NT2/D1 (cell line): ENCODE results near the gene GSE1.

Experiments used
- DNase-seq: peaks from one replicate; pipeline ENCODE4 v3.0.0-alpha.2; 2011; ENCODE audit warnings: low read depth, low spot score
- H3K27me3 ChIP-seq: 2 replicates; pipeline ENCODE4 v1.6.0; 2011; ENCODE audit warnings: mild to moderate bottlenecking; ENCODE audit not compliant: insufficient read length, insufficient read depth
- H3K36me3 ChIP-seq: 2 replicates; pipeline ENCODE4 v1.6.1; 2011; ENCODE audit warnings: mild to moderate bottlenecking, low read length, mixed read lengths; ENCODE audit not compliant: insufficient read depth, insufficient read length
- H3K4me1 ChIP-seq: 2 replicates; pipeline ENCODE4 v1.5.1; 2011; ENCODE audit not compliant: insufficient read depth, insufficient read length
- H3K4me3 ChIP-seq: 2 replicates; pipeline ENCODE4 v1.5.1; 2011; ENCODE audit warnings: low read depth; ENCODE audit not compliant: insufficient read length
- H3K9ac ChIP-seq: 2 replicates; pipeline ENCODE4 v1.6.0; 2011; ENCODE audit warnings: low read depth; ENCODE audit not compliant: insufficient read length
- H3K9me3 ChIP-seq: 2 replicates; pipeline ENCODE4 v1.5.1; 2011; ENCODE audit warnings: mild to moderate bottlenecking, low read length; ENCODE audit not compliant: insufficient read depth
- SUZ12 ChIP-seq: IDR thresholded peaks from 2 replicates; pipeline ENCODE4 v1.6.1; 2011; ENCODE audit not compliant: insufficient read length, insufficient read depth; ENCODE audit errors: extremely low read depth
- YY1 ChIP-seq: IDR thresholded peaks from 2 replicates; pipeline ENCODE4 v1.6.1; 2011; ENCODE audit not compliant: insufficient read length, insufficient read depth
- ZNF274 ChIP-seq: IDR thresholded peaks from 2 replicates; pipeline ENCODE4 v1.6.1; 2011; ENCODE audit warnings: mild to moderate bottlenecking, low read depth, low read length

GSE1 gene

GRCh38 chr16:85627526-85628264 lies 14.6 kb downstream of the GSE1 start:
- peaks cover 26% of the 10 kb centered on the region for H3K36me3 ChIP-seq
- H3K4me3 ChIP-seq: no peak overlapping the region
- no peaks in the 10 kb centered on the region for H3K27me3 ChIP-seq
- H3K9me3 ChIP-seq: peaks cover 15% of the 10 kb centered on the region; the same call in 1 of the 2 replicates
- DNase-seq: no peak
- peaks cover 32% of the 10 kb centered on the region for H3K4me1 ChIP-seq
- H3K9ac ChIP-seq: no peak overlapping the region
- TF ChIP-seq SUZ12 (no peak), YY1 (no peak), ZNF274 (no peak)

GRCh38 chr16:85628265-85628556 lies 15.1 kb downstream of the GSE1 start:
- H3K36me3 ChIP-seq: peaks cover 27% of the 10 kb centered on the region

DNA sequence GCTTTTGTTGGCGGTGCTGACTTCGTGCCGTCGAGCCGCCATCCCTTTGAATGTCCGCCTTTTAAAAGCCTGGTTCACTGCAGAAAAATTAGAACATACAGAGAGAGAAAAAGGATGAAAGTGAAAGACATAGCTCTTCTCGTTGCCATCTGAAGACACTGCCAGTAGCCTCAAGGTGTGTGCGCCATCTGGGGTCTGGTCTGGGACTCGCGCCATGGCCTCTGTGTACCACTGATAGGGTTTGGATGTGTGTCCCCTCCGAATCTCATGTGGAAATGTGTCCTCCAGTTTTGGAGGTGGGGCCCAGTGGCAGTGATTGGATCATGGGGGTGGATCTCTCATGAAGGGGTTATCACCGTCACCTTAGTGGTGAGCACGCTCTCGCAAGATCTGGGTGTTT lies 15.5 kb downstream of the GSE1 start:
- H3K9me3 ChIP-seq: peaks cover 15% of the 10 kb centered on the region; the same call in 1 of the 2 replicates
- H3K4me3 ChIP-seq: no peak overlapping the region
- no peak overlapping the region for H3K9ac ChIP-seq
- no peak for TF ChIP-seq ZNF274
- TF ChIP-seq SUZ12: no peak
- no peak for TF ChIP-seq YY1
- no peak for DNase-seq
- H3K27me3 ChIP-seq: no peaks in the 10 kb centered on the region
- H3K36me3 ChIP-seq: peaks cover 31% of the 10 kb centered on the region
- peaks cover 30% of the 10 kb centered on the region for H3K4me1 ChIP-seq

More at GRCh38 chr16:85628265-85628556, 15.1 kb downstream of the GSE1 start:
- H3K27me3 ChIP-seq: no peaks in the 10 kb centered on the region
- H3K9ac ChIP-seq: no peak overlapping the region
- peaks cover 32% of the 10 kb centered on the region for H3K4me1 ChIP-seq
- no peak overlapping the region for H3K4me3 ChIP-seq
- TF ChIP-seq SUZ12: no peak
- TF ChIP-seq ZNF274: no peak
- no peak for TF ChIP-seq YY1
- peaks cover 15% of the 10 kb centered on the region; the same call in 1 of the 2 replicates for H3K9me3 ChIP-seq
- no peak for DNase-seq

GRCh38 chr16:85629326-85629725 lies 16.2 kb downstream of the GSE1 start:
- Histone ChIP-seq H3K36me3 (peaks cover 38% of the 10 kb centered on the region), H3K4me1 (peaks cover 28% of the 10 kb centered on the region), H3K9ac (no peak overlapping the region), H3K4me3 (no peak overlapping the region), H3K9me3 (peaks cover 15% of the 10 kb centered on the region; the same call in 1 of the 2 replicates), H3K27me3 (no peaks in the 10 kb centered on the region)
- no peak for TF ChIP-seq ZNF274
- TF ChIP-seq YY1: no peak
- TF ChIP-seq SUZ12: no peak
- no peak for DNase-seq

DNA sequence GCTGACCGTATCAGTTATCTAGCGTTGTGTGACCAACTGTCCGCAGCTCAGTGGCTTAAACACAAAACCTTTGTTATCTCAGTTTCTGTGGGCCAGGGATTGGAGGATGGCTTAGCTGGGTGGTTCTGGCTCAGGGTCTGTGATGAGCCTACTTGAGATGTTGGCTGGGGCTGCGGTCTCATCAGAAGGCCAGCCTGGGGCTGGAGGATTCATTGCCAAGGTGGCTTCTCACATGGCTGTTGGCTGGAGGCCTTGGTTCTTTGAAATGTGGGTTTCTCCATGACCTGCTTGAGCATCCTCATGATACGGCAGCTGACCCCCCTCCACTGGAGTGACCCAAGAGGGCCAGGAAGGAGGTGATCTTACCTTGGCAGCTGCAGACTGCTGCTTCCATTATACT lies 16.7 kb downstream of the GSE1 start:
- H3K9me3 ChIP-seq: peaks cover 15% of the 10 kb centered on the region; the same call in 1 of the 2 replicates
- TF ChIP-seq ZNF274 (no peak), YY1 (no peak), SUZ12 (no peak)
- peaks cover 41% of the 10 kb centered on the region for H3K36me3 ChIP-seq
- no peak for DNase-seq
- peaks cover 26% of the 10 kb centered on the region for H3K4me1 ChIP-seq
- H3K9ac ChIP-seq: no peak overlapping the region
- no peak overlapping the region for H3K4me3 ChIP-seq
- no peaks in the 10 kb centered on the region for H3K27me3 ChIP-seq

DNA sequence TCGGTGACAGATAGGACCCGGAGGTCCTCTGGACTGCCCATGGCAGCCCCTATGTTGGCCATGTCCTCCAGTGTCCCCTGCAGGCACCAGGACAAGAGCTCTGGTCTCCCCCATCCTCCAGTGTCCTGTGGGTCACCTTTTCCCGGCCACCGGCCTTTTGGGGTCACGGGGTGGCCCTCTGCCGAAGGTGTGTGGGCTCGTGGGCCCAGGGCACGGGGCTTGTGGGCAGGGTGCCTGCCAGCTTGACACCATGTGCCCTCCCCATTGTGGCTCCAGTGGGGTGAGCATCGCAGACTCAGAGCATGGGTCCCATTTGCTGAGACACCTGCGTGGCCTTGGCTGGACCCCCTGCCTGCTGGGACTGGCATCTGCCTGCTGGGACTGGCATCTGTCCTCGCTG lies 18.1 kb downstream of the GSE1 start:
- H3K4me1 ChIP-seq: peaks cover 23% of the 10 kb centered on the region
- no peak overlapping the region for H3K9ac ChIP-seq
- TF ChIP-seq YY1 (no peak), SUZ12 (no peak), ZNF274 (no peak)
- H3K4me3 ChIP-seq: no peak overlapping the region
- peaks cover 46% of the 10 kb centered on the region for H3K36me3 ChIP-seq
- no peak for DNase-seq
- H3K27me3 ChIP-seq: no peaks in the 10 kb centered on the region
- peaks cover 15% of the 10 kb centered on the region; the same call in 1 of the 2 replicates for H3K9me3 ChIP-seq

- Histone ChIP-seq H3K4me3 (no peak overlapping the region), H3K4me1 (peaks cover 23% of the 10 kb centered on the region), H3K27me3 (no peaks in the 10 kb centered on the region), H3K9me3 (peaks cover 15% of the 10 kb centered on the region; the same call in 1 of the 2 replicates), H3K36me3 (peaks cover 51% of the 10 kb centered on the region), H3K9ac (no peak overlapping the region)
- TF ChIP-seq YY1 (no peak), SUZ12 (no peak), ZNF274 (no peak)
- no peak for DNase-seq
These were observed 18.8 kb downstream of the GSE1 start for GRCh38 chr16:85631802-85632393.
